ENCODE data around the gene AP2A2. TPM values are rescaled to one million over a fixed set of nuclear protein-coding genes. Genes with fewer than 3 reads are reported as not detected.

The AP2A2 gene
- total RNA-seq, 1 donor: 50.7 TPM

GRCh38 chr11:1053121-1053901 is 127.6 kb downstream of the AP2A2 start:
- peak; percentile 87 for DNase-seq (ENCODE audit: insufficient read length, low spot score, missing footprints)
- Histone ChIP-seq H3K4me1 (ENCODE audit: insufficient read depth, low read length) (no peaks in the 10 kb centered on the region), H4K20me1 (ENCODE audit: insufficient read depth, low read length) (no peaks in the 10 kb centered on the region), H3K36me3 (ENCODE audit: insufficient read depth, low read length) (no peaks in the 10 kb centered on the region), H3K27me3 (ENCODE audit: insufficient read depth, low read length) (peaks cover 10% of the 10 kb centered on the region), H3K4me2 (ENCODE audit: insufficient read depth, low read length) (no peak overlapping the region), H3K9me3 (ENCODE audit: low read depth, low read length) (no peaks in the 10 kb centered on the region), H2AFZ (ENCODE audit: low read length) (no peak overlapping the region), H3K4me3 (ENCODE audit: insufficient read depth, low read length) (no peak overlapping the region), H3K79me2 (ENCODE audit: insufficient read depth, low read length) (no peaks in the 10 kb centered on the region), H3K27ac (ENCODE audit: low read depth, low read length) (no peak overlapping the region)
- TF ChIP-seq CTCF (IDR thresholded peaks at IDR 0.05; ENCODE audit: extremely low read depth, low read depth, low read length): no peak

DNA sequence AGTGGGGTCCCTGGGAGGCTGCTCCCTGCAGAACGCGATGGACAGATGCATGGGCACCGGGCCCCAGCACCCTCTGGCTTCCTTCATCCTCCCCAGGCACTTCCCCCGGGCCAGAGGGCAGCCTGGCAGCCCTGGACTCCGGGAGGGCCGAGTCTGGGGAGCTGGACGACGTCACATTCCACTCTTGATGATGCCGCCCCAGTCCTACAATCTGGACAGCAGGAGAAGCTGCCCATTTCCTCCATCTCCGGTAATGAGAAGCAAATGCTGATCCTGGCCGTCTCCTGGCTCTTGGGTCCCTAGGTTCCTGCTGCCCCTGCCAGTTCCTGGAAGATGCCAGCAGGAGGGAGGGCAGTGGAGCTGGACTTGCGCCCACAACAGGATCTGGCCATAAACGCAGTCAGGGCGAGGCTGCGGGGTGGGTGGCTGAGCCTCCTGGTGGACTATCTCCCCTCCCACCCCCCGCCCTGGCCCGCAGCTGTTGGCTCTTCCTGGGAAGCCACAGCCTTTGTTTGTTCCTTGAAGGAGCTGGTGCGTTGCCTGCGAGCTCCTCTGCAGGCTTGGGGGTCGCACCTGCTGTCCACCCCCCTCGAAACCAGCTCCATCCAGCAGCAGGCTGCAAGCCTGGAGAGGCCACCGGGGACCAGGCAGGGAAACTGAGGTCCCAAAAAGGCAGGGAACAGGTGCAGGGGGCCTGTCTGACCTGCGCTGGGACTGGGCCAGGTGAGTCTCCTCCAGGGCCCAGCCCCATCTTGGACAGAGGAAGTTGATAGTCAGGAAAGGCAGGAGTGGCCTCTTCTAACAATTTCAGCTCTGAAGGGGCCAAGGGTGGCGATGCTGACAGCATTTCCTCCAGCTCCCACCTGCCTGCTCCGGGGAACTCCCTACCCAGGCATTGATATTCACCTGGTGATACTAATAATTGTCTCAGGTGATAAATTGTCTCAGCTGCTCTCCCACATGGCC is 128.8 kb downstream of the AP2A2 start:
- Histone ChIP-seq H3K79me2 (ENCODE audit: insufficient read depth, low read length) (no peaks in the 10 kb centered on the region), H3K27ac (ENCODE audit: low read depth, low read length) (no peak overlapping the region), H4K20me1 (ENCODE audit: insufficient read depth, low read length) (no peaks in the 10 kb centered on the region), H3K36me3 (ENCODE audit: insufficient read depth, low read length) (no peaks in the 10 kb centered on the region), H3K4me3 (ENCODE audit: insufficient read depth, low read length) (no peak overlapping the region), H3K4me1 (ENCODE audit: insufficient read depth, low read length) (no peaks in the 10 kb centered on the region), H3K4me2 (ENCODE audit: insufficient read depth, low read length) (no peak overlapping the region), H3K9me3 (ENCODE audit: low read depth, low read length) (no peaks in the 10 kb centered on the region), H2AFZ (ENCODE audit: low read length) (peak overlapping the region; percentile 26), H3K27me3 (ENCODE audit: insufficient read depth, low read length) (peaks cover 3% of the 10 kb centered on the region)
- DNase-seq (ENCODE audit: insufficient read length, low spot score, missing footprints): peak; percentile 87
- TF ChIP-seq CTCF (IDR thresholded peaks at IDR 0.05; ENCODE audit: extremely low read depth, low read depth, low read length): no peak

DNA sequence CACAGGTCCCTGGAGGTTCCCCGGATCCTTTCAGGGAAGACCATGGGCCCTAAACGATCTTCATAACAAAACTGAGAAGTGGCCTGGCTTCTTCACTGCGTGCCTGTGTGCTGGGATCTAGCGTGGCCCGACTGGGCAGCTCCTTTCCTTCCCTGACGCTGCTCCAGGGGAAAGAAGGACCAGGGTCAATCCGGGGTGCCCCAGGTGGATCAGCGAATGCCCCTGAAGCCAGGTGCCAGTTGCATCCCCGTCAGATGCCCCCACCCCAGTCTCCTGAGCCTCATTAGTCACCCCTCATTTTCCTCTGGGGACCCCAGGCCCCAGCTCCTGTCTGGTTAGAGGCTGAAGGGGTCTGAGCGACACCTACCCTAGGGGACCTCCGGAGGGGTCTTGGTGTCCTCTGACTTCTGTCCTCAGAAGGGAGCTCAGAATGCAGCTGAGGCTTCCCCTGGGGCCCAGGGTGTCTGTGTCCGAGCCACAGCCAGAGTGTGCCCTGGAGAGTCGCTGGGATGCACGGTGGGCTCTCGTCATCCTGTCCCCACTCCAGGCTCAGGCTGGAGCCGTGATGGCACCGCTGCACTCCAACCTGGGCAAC is 129.5 kb downstream of the AP2A2 start:
- Histone ChIP-seq H3K4me2 (ENCODE audit: insufficient read depth, low read length) (no peak overlapping the region), H3K36me3 (ENCODE audit: insufficient read depth, low read length) (no peaks in the 10 kb centered on the region), H3K27ac (ENCODE audit: low read depth, low read length) (no peak overlapping the region), H4K20me1 (ENCODE audit: insufficient read depth, low read length) (no peaks in the 10 kb centered on the region), H3K9me3 (ENCODE audit: low read depth, low read length) (no peaks in the 10 kb centered on the region), H2AFZ (ENCODE audit: low read length) (no peak overlapping the region), H3K4me3 (ENCODE audit: insufficient read depth, low read length) (no peak overlapping the region), H3K79me2 (ENCODE audit: insufficient read depth, low read length) (no peaks in the 10 kb centered on the region), H3K27me3 (ENCODE audit: insufficient read depth, low read length) (peaks cover 3% of the 10 kb centered on the region), H3K4me1 (ENCODE audit: insufficient read depth, low read length) (peaks cover under 1% of the 10 kb centered on the region)
- DNase-seq (ENCODE audit: insufficient read length, low spot score, missing footprints): peak; percentile 65
- TF ChIP-seq CTCF (IDR thresholded peaks at IDR 0.05; ENCODE audit: extremely low read depth, low read depth, low read length): no peak
